GM12873 (cell line): Measurements from ENCODE around the gene PPP1R1B.

Source experiments
- TF ChIP-seq, protein P1 (sequence below): IDR thresholded peaks from 2 replicates; pipeline ENCODE4 v1.5.1; 2012; ENCODE audit warnings: low read depth, mild to moderate bottlenecking, moderate library complexity, low read length, control low read depth; ENCODE audit not compliant: insufficient read depth; ENCODE audit errors: missing control alignments

PPP1R1B gene

GRCh38 chr17:39650121-39650579 lies 23.4 kb downstream of the PPP1R1B start:
- TF ChIP-seq, protein P1, sequence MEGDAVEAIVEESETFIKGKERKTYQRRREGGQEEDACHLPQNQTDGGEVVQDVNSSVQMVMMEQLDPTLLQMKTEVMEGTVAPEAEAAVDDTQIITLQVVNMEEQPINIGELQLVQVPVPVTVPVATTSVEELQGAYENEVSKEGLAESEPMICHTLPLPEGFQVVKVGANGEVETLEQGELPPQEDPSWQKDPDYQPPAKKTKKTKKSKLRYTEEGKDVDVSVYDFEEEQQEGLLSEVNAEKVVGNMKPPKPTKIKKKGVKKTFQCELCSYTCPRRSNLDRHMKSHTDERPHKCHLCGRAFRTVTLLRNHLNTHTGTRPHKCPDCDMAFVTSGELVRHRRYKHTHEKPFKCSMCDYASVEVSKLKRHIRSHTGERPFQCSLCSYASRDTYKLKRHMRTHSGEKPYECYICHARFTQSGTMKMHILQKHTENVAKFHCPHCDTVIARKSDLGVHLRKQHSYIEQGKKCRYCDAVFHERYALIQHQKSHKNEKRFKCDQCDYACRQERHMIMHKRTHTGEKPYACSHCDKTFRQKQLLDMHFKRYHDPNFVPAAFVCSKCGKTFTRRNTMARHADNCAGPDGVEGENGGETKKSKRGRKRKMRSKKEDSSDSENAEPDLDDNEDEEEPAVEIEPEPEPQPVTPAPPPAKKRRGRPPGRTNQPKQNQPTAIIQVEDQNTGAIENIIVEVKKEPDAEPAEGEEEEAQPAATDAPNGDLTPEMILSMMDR, result no peak

DNA sequence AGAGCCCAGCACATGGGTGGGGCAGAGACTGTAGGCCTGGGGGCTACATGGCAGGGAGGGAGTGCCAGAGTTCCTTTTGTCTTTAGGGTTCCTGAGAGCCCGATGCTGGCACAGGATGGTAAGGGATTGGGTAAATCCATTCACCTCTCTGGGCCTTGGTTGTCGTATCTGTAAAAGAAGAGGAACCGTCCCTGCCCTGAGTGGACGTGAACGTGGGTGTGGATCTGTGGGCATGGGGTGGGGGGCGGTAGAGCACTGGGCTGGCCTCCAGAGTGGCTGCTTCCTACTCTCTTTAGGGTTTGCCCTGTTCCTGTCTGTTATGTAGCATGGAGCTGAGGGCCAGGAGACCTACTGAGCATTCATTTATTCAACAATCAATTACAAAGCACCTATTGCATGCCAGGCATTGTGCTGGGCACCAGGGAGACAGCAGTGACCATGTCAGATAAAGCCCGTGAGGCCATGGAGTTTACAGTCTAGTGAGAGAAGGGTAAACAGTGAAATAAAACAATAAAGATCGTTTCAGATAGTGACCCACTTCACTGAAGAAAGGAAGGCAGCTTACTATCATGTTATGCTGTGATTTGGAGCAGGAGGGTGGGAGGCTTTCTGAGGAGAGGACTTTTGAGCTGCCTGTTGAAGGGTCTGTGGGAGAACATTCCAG lies 25.3 kb downstream of the PPP1R1B start:
- TF ChIP-seq, protein P1, result no peak

GRCh38 chr17:39652587-39653315 lies 26.0 kb downstream of the PPP1R1B start:
- TF ChIP-seq, protein P1, result no peak

GRCh38 chr17:39653316-39653661 lies 26.5 kb downstream of the PPP1R1B start:
- TF ChIP-seq, protein P1, result no peak

GRCh38 chr17:39653662-39654331 lies 27.0 kb downstream of the PPP1R1B start:
- TF ChIP-seq, protein P1, result peak; percentile 98

DNA sequence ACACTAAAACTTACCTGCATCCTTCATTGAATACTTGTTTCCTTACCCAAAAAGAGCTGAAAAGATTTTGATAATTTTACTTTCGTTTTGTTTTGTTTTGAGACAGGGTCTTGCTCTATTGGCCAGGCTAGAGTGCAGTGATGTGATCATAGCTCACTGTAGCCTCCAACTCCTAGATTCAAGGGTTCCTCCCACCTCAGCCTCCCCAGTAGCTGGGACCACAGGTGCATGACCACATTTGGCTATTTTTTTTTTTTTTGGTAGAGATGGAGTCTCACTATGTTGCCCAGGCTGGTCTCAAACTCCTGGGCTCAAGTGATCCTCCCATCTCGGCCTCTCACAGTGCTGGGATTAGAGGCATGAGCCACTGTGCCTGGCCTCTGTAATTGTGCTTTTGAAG lies 28.4 kb downstream of the PPP1R1B start:
- TF ChIP-seq, protein P1, result no peak

- TF ChIP-seq, protein P1, result no peak
Measured at GRCh38 chr17:39658346-39658745, 31.6 kb downstream of the PPP1R1B start.
